DND-41 (cell line): ENCODE data around the gene KCTD11.

Experiments used
- EZH2 ChIP-seq: IDR thresholded peaks from 3 replicates; pipeline ENCODE4 v1.6.1; 2012; ENCODE audit warnings: borderline replicate concordance, low read depth, mild to moderate bottlenecking, moderate library complexity, low read length, inconsistent platforms; ENCODE audit not compliant: severe bottlenecking
- TF ChIP-seq, protein P1 (sequence below): IDR thresholded peaks from 2 replicates; pipeline ENCODE4 v1.5.1; 2012; ENCODE audit warnings: borderline replicate concordance, low read length, moderate library complexity, mild to moderate bottlenecking; ENCODE audit not compliant: poor library complexity, severe bottlenecking; ENCODE audit errors: extremely low read depth

DNA sequence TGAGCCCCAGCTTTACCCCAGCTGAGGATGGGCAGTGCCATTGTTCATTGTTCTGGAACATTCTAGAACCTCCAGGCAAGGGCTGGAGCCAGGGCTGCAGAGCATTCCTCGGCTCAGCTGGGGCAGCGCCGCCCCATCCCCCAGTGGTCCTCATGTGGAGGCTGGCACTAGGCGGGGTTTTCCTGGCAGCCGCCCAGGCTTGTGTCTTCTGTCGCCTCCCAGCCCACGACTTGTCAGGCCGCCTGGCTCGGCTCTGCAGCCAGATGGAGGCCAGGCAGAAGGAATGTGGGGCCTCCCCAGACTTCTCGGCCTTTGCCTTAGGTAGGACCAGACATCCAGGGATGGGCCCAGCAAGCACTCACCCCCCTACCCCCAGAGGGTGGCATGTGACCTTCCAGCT, 3.1 kb downstream of the KCTD11 start, which contains the start of gene TMEM95:
- TF ChIP-seq, protein P1, sequence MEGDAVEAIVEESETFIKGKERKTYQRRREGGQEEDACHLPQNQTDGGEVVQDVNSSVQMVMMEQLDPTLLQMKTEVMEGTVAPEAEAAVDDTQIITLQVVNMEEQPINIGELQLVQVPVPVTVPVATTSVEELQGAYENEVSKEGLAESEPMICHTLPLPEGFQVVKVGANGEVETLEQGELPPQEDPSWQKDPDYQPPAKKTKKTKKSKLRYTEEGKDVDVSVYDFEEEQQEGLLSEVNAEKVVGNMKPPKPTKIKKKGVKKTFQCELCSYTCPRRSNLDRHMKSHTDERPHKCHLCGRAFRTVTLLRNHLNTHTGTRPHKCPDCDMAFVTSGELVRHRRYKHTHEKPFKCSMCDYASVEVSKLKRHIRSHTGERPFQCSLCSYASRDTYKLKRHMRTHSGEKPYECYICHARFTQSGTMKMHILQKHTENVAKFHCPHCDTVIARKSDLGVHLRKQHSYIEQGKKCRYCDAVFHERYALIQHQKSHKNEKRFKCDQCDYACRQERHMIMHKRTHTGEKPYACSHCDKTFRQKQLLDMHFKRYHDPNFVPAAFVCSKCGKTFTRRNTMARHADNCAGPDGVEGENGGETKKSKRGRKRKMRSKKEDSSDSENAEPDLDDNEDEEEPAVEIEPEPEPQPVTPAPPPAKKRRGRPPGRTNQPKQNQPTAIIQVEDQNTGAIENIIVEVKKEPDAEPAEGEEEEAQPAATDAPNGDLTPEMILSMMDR = no peak
- no peak for TF ChIP-seq EZH2
